Measurements from ENCODE around the gene PARP12. TPM values are rescaled to one million over a fixed set of nuclear protein-coding genes. Genes with fewer than 3 reads are reported as not detected.

PARP12 gene
- total RNA-seq, 1 donor from 2014 or later = 9.2 TPM

- no peak for DNase-seq (ENCODE audit: low read depth)
- no peak for TF ChIP-seq CTCF (IDR thresholded peaks at IDR 0.05; ENCODE audit: insufficient read depth, low read length, severe bottlenecking)
- H3K27me3 ChIP-seq (ENCODE audit: control insufficient read depth, insufficient read depth, low read length) = peaks cover 3% of the 10 kb centered on the region
- no peak for FAIRE-seq
- no peaks in the 10 kb centered on the region for H3K36me3 ChIP-seq (ENCODE audit: control insufficient read depth, insufficient read depth, low read length)
- H3K4me3 ChIP-seq (ENCODE audit: low read depth, low read length) = no peak overlapping the region
Measured at GRCh38 chr7:139976838-139977656, 85.7 kb downstream of the PARP12 start.

- peaks cover 4% of the 10 kb centered on the region for H3K27me3 ChIP-seq (ENCODE audit: control insufficient read depth, insufficient read depth, low read length)
- no peak overlapping the region for H3K4me3 ChIP-seq (ENCODE audit: low read depth, low read length)
- DNase-seq (ENCODE audit: low read depth) (no peak), FAIRE-seq (no peak)
- H3K36me3 ChIP-seq (ENCODE audit: control insufficient read depth, insufficient read depth, low read length) = no peaks in the 10 kb centered on the region
- TF ChIP-seq CTCF (IDR thresholded peaks at IDR 0.05; ENCODE audit: insufficient read depth, low read length, severe bottlenecking) = no peak
Measured at GRCh38 chr7:139976055-139976837, 86.5 kb downstream of the PARP12 start.

- FAIRE-seq (no peak), DNase-seq (ENCODE audit: low read depth) (no peak)
- TF ChIP-seq CTCF (IDR thresholded peaks at IDR 0.05; ENCODE audit: insufficient read depth, low read length, severe bottlenecking) = no peak
- peaks cover 4% of the 10 kb centered on the region for H3K27me3 ChIP-seq (ENCODE audit: control insufficient read depth, insufficient read depth, low read length)
- H3K36me3 ChIP-seq (ENCODE audit: control insufficient read depth, insufficient read depth, low read length) = no peaks in the 10 kb centered on the region
- H3K4me3 ChIP-seq (ENCODE audit: low read depth, low read length) = no peak overlapping the region
Measured at GRCh38 chr7:139974179-139974811, 88.5 kb downstream of the PARP12 start.

Other genes starting within 250 kb of the PARP12 start
- gene TBXAS1, start 233.7 kb downstream of the PARP12 start, total RNA-seq = 0.26 and 0.38 TPM in 2 replicates
- gene KDM7A, start 114.0 kb upstream of the PARP12 start, total RNA-seq = 14.7 and 22.1 TPM in 2 replicates

All from bronchial epithelial cell (primary cell).